GM13977 (cell line): Measurements from ENCODE around the gene NTM.
A peak's percentile ranks its signal among the peaks of the same experiment; 100 is the strongest.

Experiments
- DNase-seq: peaks from one replicate; pipeline ENCODE4 v3.0.0; 2012; ENCODE audit warnings: low spot score
- in situ Hi-C: fragments of 300-500 bp; cut with MboI; formaldehyde crosslinking; loops from one replicate; pipeline ENCODE4 v1.12.0; 2022; ENCODE audit warnings: low sequenced_read_pairs, low pct_unique_long_range_greater_than_20kb, mixed read lengths, inconsistent platforms; ENCODE audit not compliant: unreplicated experiment
- TF ChIP-seq, protein P1 (sequence below): IDR thresholded peaks from 2 replicates; pipeline ENCODE4 v1.5.1; 2012; ENCODE audit warnings: mild to moderate bottlenecking, control low read depth; ENCODE audit not compliant: insufficient read depth; ENCODE audit errors: extremely low read depth, missing control alignments

The NTM gene

DNA sequence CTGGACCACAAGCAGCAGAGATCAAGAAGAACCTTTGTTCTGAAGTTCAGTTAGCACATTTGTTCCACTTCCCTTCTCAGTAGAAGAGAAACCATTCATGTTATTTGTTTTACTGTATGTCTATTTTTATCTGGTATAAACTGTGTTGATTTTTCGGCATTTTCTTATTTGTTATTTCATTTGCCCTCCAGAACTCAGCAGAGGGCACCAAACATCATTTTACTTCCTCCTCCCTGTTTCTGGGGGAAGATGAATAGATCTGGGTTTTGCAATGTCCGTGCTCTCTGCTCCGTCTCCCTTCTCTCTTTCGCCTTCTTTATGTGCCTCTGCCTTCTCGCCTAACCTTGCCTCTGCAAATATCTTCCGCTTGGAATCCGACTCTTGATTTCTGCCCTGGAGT, 366.9 kb downstream of the NTM start:
- in situ Hi-C loops: no loop called here
- TF ChIP-seq, protein P1, sequence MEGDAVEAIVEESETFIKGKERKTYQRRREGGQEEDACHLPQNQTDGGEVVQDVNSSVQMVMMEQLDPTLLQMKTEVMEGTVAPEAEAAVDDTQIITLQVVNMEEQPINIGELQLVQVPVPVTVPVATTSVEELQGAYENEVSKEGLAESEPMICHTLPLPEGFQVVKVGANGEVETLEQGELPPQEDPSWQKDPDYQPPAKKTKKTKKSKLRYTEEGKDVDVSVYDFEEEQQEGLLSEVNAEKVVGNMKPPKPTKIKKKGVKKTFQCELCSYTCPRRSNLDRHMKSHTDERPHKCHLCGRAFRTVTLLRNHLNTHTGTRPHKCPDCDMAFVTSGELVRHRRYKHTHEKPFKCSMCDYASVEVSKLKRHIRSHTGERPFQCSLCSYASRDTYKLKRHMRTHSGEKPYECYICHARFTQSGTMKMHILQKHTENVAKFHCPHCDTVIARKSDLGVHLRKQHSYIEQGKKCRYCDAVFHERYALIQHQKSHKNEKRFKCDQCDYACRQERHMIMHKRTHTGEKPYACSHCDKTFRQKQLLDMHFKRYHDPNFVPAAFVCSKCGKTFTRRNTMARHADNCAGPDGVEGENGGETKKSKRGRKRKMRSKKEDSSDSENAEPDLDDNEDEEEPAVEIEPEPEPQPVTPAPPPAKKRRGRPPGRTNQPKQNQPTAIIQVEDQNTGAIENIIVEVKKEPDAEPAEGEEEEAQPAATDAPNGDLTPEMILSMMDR: no peak
- DNase-seq: no peak

DNA sequence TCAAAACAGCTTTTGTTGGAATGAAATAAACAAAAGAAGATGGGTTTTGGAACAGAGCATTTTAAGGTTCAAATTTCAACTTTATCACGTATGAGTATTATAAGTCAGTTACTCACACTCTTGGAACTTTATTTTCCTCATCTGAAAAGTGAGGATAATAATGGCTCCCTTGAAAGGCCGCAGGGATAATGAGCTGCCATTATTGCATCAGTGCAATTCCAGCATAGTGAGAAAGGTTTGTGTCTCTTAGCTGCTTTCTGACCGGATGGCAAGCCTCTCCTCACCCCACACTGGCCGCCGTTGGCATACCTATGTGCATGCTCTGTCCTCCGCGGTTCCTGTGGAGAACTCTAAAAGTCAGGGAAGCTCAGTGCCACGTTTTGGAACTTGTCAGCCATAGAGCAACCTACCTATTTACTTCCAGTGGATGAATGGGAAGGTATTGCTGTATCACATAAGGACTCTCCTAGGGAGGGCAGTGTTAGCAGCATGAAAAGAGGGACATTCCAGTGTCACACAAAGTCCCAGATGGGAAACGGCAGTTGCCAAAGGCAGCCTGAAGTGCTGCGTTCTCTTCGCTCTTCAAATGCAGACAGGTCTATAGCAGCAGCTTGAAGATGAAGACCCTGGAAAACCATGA, 368.9 kb downstream of the NTM start:
- in situ Hi-C loops: no loop called here
- TF ChIP-seq, protein P1: no peak
- DNase-seq: no peak

DNA sequence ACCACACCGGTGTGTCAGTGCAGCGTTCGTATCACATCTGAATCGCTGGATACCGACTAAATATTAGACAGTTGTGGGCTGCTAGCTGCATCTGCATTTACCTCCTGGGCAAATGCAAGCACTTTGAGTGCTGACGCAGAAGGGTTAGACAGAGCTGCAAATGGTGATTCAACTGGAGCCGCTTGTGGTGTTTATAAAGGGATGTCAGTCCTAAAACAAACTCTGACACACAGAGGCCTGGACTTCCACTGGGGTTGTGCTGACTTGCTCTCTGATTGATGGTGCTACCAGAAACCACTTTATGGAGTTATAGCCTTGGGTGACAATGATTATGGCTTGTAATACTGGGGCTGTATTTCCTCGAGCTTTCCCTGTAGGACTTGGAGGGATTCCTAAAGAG, 374.4 kb downstream of the NTM start:
- no peak for DNase-seq
- in situ Hi-C loops: no loop called here

DNA sequence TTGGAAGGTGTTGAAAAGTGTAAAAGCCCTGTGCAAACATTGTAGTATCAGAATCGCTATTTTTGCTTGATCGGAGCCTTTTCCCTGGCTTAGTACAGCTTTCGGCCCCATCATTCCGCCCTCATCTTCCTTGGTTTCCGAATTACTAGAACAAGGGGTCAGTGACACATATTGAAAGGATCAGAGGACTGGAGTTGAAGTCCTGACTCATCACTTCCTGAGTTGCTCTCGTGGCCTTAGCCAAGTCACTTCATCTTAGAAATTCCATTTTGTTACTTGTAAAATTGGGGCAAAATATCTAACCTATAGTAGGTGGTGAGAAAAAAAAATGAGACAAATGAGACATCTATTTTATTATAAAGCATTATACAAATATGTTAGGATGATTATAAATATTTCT, 375.0 kb downstream of the NTM start:
- no peak for DNase-seq
- in situ Hi-C loops: no loop called here
- TF ChIP-seq, protein P1: no peak

More for the DNA sequence above, 374.4 kb downstream of the NTM start:
- TF ChIP-seq, protein P1: no peak

DNA sequence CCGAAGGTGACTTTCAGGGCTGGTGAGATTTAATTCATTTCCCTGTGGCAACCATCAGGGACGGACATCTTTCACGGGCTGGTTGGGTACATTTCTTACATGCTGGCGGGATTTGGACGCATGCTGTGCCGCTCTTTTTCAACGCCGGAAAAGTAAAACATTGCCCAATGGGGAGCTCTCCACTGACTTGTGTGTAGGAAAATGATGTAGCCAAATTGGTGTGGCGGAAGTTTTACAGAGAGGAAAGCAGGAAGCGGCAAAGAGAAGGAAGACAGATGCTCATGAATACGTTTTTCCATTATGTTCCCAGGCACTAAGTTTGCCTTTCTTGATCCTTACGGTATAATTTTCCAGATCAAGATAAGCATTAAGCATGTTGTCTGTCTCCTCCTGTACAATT, 375.8 kb downstream of the NTM start:
- in situ Hi-C loops: no loop called here
- no peak for DNase-seq
- TF ChIP-seq, protein P1: no peak

DNA sequence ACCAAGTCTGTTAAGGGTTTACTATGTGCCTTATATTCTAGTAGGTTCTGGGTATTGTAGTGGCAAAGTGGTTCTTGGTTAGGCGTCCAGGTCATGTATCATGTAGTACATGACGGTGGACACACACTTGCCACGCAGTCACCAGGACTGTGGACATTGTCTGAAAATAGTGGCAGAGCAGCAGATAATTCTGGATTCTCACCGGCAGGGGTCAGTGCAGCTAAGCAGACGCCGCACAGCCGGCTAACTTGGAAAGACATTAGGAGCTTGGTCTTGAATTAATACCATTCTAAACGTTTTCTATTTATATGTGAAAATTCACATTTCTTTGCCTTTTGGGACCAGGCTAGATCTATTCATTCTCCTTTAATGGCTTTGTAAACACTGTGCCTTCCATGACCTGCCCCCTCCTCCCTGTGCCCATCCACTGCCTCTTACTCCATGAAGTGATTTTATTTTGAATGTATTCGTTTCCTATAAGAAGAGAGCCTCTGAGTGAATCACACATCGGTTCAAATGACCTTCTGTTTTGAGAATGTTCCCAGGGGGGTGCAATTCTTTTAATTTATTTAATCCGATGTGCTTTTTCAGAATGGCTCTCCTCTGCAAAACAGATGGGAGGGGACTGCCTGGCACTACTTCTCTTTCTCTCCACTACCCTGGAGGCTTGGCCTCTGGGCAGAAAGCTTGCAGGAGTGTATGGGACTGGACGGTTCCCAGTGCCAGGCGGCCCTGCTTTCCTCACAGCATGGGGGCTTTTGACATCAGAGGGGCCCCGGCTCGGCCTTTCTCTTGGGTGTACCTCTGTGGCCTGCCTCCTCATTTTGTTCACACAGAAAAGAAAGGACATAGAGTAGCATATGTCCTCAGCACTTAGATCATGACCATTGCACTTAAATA, 378.0 kb downstream of the NTM start:
- TF ChIP-seq, protein P1: peak; percentile 88
- DNase-seq: peak; percentile 56
- in situ Hi-C loops: no loop called here
